Measurements from ENCODE around the gene PIWIL4.
"Not testable (repeated sequence)": the region's sequence is repeated elsewhere in the genome, so short reads cannot be mapped to it uniquely, and the experiment has no call there.

PIWIL4 gene

DNA sequence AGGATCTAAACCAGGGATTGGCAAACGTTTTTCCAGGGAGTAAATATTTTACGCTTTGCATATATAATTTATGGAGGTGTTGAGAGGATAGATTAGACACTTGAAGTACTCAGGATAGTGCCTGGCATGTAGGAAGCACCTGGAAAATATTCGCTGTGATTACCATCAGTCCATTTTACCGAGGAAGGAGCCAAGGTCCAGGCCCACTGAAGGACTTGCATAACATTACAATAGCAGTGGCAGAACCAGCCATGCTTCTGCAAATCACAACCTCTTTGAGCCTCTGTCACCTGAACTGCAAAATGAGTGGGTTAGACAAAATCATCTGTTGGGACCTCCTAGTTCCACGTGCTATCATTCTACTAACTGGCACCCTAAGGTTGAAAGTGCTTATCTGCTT is 18.0 kb upstream of the PIWIL4 start:
- 0 out of 4 replicates have a peak overlapping the region, but pooled peaks of 1 of the 2 experiments have one; percentile 2 for H3K4me3 ChIP-seq (ENCODE audit: low read depth in 1 of 2, low read length in 2 of 2)
- no peaks in the 10 kb centered on the region for H3K27me3 ChIP-seq (ENCODE audit: insufficient read depth, low read length, poor library complexity)
- peaks cover 6% of the 10 kb centered on the region; the same call in 1 of the 2 replicates for H4K20me1 ChIP-seq (ENCODE audit: insufficient read depth, low read length)
- H3K9ac ChIP-seq (ENCODE audit: low read depth, low read length), result no peak overlapping the region
- H3K4me1 ChIP-seq (ENCODE audit: insufficient read depth, low read length), result peaks cover 48% of the 10 kb centered on the region
- H3K79me2 ChIP-seq (ENCODE audit: insufficient read depth, low read length), result peaks cover 49% of the 10 kb centered on the region
- ATAC-seq (ENCODE audit: insufficient read depth, low read depth) (no peak), DNase-seq (no peak)
- no peak overlapping the region for H2AFZ ChIP-seq (ENCODE audit: low read depth, low read length)
- TF ChIP-seq, protein P1, sequence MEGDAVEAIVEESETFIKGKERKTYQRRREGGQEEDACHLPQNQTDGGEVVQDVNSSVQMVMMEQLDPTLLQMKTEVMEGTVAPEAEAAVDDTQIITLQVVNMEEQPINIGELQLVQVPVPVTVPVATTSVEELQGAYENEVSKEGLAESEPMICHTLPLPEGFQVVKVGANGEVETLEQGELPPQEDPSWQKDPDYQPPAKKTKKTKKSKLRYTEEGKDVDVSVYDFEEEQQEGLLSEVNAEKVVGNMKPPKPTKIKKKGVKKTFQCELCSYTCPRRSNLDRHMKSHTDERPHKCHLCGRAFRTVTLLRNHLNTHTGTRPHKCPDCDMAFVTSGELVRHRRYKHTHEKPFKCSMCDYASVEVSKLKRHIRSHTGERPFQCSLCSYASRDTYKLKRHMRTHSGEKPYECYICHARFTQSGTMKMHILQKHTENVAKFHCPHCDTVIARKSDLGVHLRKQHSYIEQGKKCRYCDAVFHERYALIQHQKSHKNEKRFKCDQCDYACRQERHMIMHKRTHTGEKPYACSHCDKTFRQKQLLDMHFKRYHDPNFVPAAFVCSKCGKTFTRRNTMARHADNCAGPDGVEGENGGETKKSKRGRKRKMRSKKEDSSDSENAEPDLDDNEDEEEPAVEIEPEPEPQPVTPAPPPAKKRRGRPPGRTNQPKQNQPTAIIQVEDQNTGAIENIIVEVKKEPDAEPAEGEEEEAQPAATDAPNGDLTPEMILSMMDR (IDR thresholded peaks at IDR 0.05; ENCODE audit: borderline replicate concordance, extremely low read depth, low read length, poor library complexity, severe bottlenecking), result no peak
- no peak for TF ChIP-seq EZH2 (IDR thresholded peaks at IDR 0.05; ENCODE audit: borderline replicate concordance, low read depth, low read length, severe bottlenecking)
- H3K36me3 ChIP-seq (ENCODE audit: insufficient read depth, low read length), result peaks cover 32% of the 10 kb centered on the region
- peak overlapping the region; percentile 83; the same call in 1 of the 2 replicates for H3K4me2 ChIP-seq (ENCODE audit: insufficient read depth, low read length)
- H3K27ac ChIP-seq (ENCODE audit: low read length), result no peak overlapping the region
- no peaks in the 10 kb centered on the region for H3K9me3 ChIP-seq (ENCODE audit: insufficient read depth, low read length, severe bottlenecking)

DNA sequence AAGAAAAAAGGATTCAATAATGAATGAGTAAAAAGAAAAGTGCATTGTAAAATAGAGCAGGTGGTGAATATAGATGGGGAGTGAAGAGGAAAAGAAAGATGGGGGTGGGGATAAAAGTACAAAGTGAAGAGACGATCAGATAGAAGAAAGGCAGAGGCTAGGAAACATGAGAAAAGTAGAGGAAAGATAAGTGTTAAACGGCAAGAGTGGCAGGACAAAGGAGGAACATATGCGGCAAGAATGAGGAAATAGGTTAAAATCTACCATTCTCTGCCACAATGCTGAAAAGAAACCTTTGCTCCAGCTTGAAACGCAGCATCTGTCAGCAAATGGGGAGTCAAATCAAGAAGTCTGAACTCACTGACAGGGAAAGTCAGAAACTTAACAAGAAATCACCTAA is 16.7 kb upstream of the PIWIL4 start:
- no peak overlapping the region for H3K4me3 ChIP-seq (ENCODE audit: low read depth in 1 of 2, low read length in 2 of 2)
- DNase-seq (no peak), ATAC-seq (ENCODE audit: insufficient read depth, low read depth) (no peak)
- H3K36me3 ChIP-seq (ENCODE audit: insufficient read depth, low read length), result peaks cover 25% of the 10 kb centered on the region
- H3K4me2 ChIP-seq (ENCODE audit: insufficient read depth, low read length), result no peak overlapping the region
- no peak overlapping the region for H3K27ac ChIP-seq (ENCODE audit: low read length)
- peaks cover 35% of the 10 kb centered on the region for H3K79me2 ChIP-seq (ENCODE audit: insufficient read depth, low read length)
- H3K27me3 ChIP-seq (ENCODE audit: insufficient read depth, low read length, poor library complexity), result no peaks in the 10 kb centered on the region
- H3K9me3 ChIP-seq (ENCODE audit: insufficient read depth, low read length, severe bottlenecking), result no peaks in the 10 kb centered on the region
- H3K9ac ChIP-seq (ENCODE audit: low read depth, low read length), result no peak overlapping the region
- no peak overlapping the region for H2AFZ ChIP-seq (ENCODE audit: low read depth, low read length)
- TF ChIP-seq EZH2 (IDR thresholded peaks at IDR 0.05; ENCODE audit: borderline replicate concordance, low read depth, low read length, severe bottlenecking), result no peak
- TF ChIP-seq, protein P1 (IDR thresholded peaks at IDR 0.05; ENCODE audit: borderline replicate concordance, extremely low read depth, low read length, poor library complexity, severe bottlenecking), result no peak
- peaks cover 6% of the 10 kb centered on the region; the same call in 1 of the 2 replicates for H4K20me1 ChIP-seq (ENCODE audit: insufficient read depth, low read length)
- peaks cover 37% of the 10 kb centered on the region for H3K4me1 ChIP-seq (ENCODE audit: insufficient read depth, low read length)

DNA sequence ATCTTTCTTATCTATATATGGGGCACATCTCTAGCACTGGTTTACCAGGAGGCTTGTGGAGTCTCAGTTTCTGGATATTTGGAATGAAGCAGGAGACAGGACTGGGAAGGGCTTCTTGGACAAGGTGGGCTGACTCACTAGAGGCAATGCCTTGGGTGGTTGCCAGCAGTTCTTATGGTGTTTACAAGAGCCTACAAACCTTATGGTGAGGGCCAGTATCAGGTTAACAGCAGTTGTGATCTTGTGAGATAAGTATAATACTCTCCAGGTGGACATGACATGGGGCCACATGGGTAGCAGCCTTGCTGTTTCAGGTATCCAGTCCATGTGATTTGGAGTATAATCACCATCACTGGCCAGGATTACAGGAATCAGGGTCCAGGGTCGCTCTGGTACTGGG is 13.2 kb upstream of the PIWIL4 start:
- Histone ChIP-seq H3K79me2 (ENCODE audit: insufficient read depth, low read length) (peaks cover 5% of the 10 kb centered on the region; the same call in 1 of the 2 replicates), H2AFZ (ENCODE audit: low read depth, low read length) (no peak overlapping the region), H4K20me1 (ENCODE audit: insufficient read depth, low read length) (peaks cover 2% of the 10 kb centered on the region; the same call in 1 of the 2 replicates), H3K27me3 (ENCODE audit: insufficient read depth, low read length, poor library complexity) (no peaks in the 10 kb centered on the region), H3K4me3 (ENCODE audit: low read depth in 1 of 2, low read length in 2 of 2) (no peak overlapping the region), H3K9ac (ENCODE audit: low read depth, low read length) (no peak overlapping the region), H3K4me1 (ENCODE audit: insufficient read depth, low read length) (peaks cover 4% of the 10 kb centered on the region), H3K27ac (ENCODE audit: low read length) (no peak overlapping the region), H3K9me3 (ENCODE audit: insufficient read depth, low read length, severe bottlenecking) (no peaks in the 10 kb centered on the region), H3K4me2 (ENCODE audit: insufficient read depth, low read length) (no peak overlapping the region), H3K36me3 (ENCODE audit: insufficient read depth, low read length) (peaks cover 13% of the 10 kb centered on the region; the same call in 1 of the 2 replicates)
- ATAC-seq (ENCODE audit: insufficient read depth, low read depth) (no peak), DNase-seq (no peak)
- TF ChIP-seq EZH2 (IDR thresholded peaks at IDR 0.05; ENCODE audit: borderline replicate concordance, low read depth, low read length, severe bottlenecking), result no peak
- TF ChIP-seq, protein P1 (IDR thresholded peaks at IDR 0.05; ENCODE audit: borderline replicate concordance, extremely low read depth, low read length, poor library complexity, severe bottlenecking), result no peak

DNA sequence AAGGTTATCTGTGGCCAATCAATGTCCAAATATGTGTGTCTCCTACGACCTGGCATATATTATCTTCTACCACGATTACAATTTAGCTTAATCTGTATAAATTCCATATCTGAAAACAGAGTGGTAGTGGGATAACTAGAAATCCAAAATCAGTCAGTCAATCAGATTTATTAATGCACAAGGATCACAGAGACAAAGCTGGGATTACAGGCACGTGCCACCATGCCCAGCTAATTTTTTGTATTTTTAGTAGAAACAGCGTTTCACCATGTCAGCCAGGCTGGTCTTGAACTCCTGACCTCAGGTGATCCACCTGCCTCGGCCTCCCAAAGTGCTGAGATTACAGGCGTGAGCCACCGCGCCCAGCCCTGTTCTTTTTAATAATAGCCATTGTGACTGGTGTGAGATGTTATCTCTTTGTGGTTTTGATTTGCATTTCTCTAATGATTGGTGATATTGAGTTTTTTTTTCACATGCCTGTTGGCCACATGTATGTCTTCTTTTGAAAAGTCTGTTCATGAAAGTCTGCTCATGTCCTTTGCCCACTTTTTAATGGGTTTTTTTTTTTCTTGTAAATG is 11.3 kb upstream of the PIWIL4 start:
- H3K9me3 ChIP-seq (ENCODE audit: insufficient read depth, low read length, severe bottlenecking); H3K79me2 ChIP-seq (ENCODE audit: insufficient read depth, low read length); ATAC-seq (ENCODE audit: insufficient read depth, low read depth): not testable (repeated sequence)

More for the DNA sequence above, 11.3 kb upstream of the PIWIL4 start:
- not testable (repeated sequence) for H3K4me3 ChIP-seq (ENCODE audit: low read depth in 1 of 2, low read length in 2 of 2); H3K27ac ChIP-seq (ENCODE audit: low read length); H3K4me1 ChIP-seq (ENCODE audit: insufficient read depth, low read length); H4K20me1 ChIP-seq (ENCODE audit: insufficient read depth, low read length); DNase-seq; H3K9ac ChIP-seq (ENCODE audit: low read depth, low read length); H3K27me3 ChIP-seq (ENCODE audit: insufficient read depth, low read length, poor library complexity); H3K36me3 ChIP-seq (ENCODE audit: insufficient read depth, low read length); H2AFZ ChIP-seq (ENCODE audit: low read depth, low read length); H3K4me2 ChIP-seq (ENCODE audit: insufficient read depth, low read length)
